22Rv1 (cell line): ENCODE measurements around the gene ZNF318.
"Not testable (repeated sequence)": the region's sequence is repeated elsewhere in the genome, so short reads cannot be mapped to it uniquely, and the experiment has no call there.

ENCODE experiments used
- ZFX ChIP-seq: fragments of 450-650 bp; IDR thresholded peaks from 2 replicates; pipeline ENCODE4 v1.6.1; 2017; ENCODE audit warnings: antibody characterized with exemption, borderline replicate concordance
- TF ChIP-seq, protein P1 (sequence below): fragments of 450-650 bp; IDR thresholded peaks from 2 replicates; pipeline ENCODE4 v1.5.1; 2017; ENCODE audit warnings: mild to moderate bottlenecking

DNA sequence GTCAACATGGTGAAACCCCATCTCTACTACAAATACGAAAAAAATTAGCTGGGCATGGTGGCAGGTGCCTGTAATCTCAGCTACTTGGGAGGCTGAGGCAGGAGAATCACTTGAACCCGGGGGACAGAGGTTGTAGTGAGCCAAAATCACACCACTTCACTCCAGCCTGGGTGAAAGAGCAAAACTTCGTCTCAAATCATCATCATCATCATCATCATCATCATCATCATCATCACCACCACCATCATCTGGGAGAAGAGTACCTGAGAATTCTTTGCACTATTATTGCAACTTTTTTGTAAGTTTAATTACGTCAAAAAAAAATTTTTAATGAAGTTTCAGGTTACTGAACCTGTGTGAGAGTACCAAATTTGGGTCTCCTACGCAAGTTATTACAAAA lies 17.5 kb downstream of the ZNF318 start:
- TF ChIP-seq, protein P1, sequence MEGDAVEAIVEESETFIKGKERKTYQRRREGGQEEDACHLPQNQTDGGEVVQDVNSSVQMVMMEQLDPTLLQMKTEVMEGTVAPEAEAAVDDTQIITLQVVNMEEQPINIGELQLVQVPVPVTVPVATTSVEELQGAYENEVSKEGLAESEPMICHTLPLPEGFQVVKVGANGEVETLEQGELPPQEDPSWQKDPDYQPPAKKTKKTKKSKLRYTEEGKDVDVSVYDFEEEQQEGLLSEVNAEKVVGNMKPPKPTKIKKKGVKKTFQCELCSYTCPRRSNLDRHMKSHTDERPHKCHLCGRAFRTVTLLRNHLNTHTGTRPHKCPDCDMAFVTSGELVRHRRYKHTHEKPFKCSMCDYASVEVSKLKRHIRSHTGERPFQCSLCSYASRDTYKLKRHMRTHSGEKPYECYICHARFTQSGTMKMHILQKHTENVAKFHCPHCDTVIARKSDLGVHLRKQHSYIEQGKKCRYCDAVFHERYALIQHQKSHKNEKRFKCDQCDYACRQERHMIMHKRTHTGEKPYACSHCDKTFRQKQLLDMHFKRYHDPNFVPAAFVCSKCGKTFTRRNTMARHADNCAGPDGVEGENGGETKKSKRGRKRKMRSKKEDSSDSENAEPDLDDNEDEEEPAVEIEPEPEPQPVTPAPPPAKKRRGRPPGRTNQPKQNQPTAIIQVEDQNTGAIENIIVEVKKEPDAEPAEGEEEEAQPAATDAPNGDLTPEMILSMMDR, result not testable (repeated sequence)
- TF ChIP-seq ZFX, result not testable (repeated sequence)
